H9 (cell line): ENCODE results near the gene THSD4. TPM values are rescaled to one million over a fixed set of nuclear protein-coding genes. Genes with fewer than 3 reads are reported as not detected.
"Not testable (repeated sequence)": the region's sequence is repeated elsewhere in the genome, so short reads cannot be mapped to it uniquely, and the experiment has no call there.

Experiments
- DNase-seq: peaks from one replicate; pipeline ENCODE4 v3.0.0-alpha.2; 2017
- H2AFZ ChIP-seq: one replicate; pipeline ENCODE4 v1.6.1; 2013; ENCODE audit warnings: mild to moderate bottlenecking, low read length, control low read depth, moderate library complexity
- H2AK5ac ChIP-seq: 2 replicates; pipeline ENCODE4 v1.6.1; 2013; ENCODE audit warnings: low read length, control low read depth, mixed read lengths; ENCODE audit not compliant: insufficient read length
- H2BK120ac ChIP-seq: one replicate; pipeline ENCODE4 v1.6.1; 2013; ENCODE audit warnings: low read depth, mild to moderate bottlenecking, low read length, control low read depth, inconsistent platforms; ENCODE audit not compliant: poor library complexity, severe bottlenecking
- H2BK12ac ChIP-seq: 2 replicates; pipeline ENCODE4 v1.6.1; 2013; ENCODE audit warnings: low read length, control low read depth, mixed read lengths, low read depth; ENCODE audit not compliant: insufficient read length
- H2BK15ac ChIP-seq: 2 replicates; pipeline ENCODE4 v1.6.1; 2013; ENCODE audit warnings: low read depth, low read length, control low read depth
- H2BK20ac ChIP-seq: one replicate; pipeline ENCODE4 v1.6.1; 2013; ENCODE audit warnings: low read depth, mild to moderate bottlenecking, low read length, control low read depth, inconsistent platforms; ENCODE audit not compliant: poor library complexity, severe bottlenecking
- H2BK5ac ChIP-seq: 2 replicates; pipeline ENCODE4 v1.6.1; 2013; ENCODE audit warnings: low read length, control low read depth, mixed read lengths; ENCODE audit not compliant: insufficient read length
- H3K14ac ChIP-seq: 2 replicates; pipeline ENCODE4 v1.6.1; 2013; ENCODE audit warnings: low read length, control low read depth; ENCODE audit not compliant: insufficient read depth
- H3K18ac ChIP-seq: 2 replicates; pipeline ENCODE4 v1.6.1; 2013; ENCODE audit warnings: low read depth, mild to moderate bottlenecking, mixed read lengths, low read length, control low read depth; ENCODE audit not compliant: insufficient read length
- H3K23ac ChIP-seq: 2 replicates; pipeline ENCODE4 v1.6.1; 2013; ENCODE audit warnings: low read length, control low read depth, mixed read lengths, low read depth; ENCODE audit not compliant: insufficient read length
- H3K23me2 ChIP-seq: 2 replicates; pipeline ENCODE4 v1.6.1; 2013; ENCODE audit warnings: low read depth, mild to moderate bottlenecking, mixed read lengths, low read length, control low read depth; ENCODE audit not compliant: insufficient read length, poor library complexity, severe bottlenecking
- H3K27ac ChIP-seq: 2 replicates; pipeline ENCODE4 v1.5.1; 2013; ENCODE audit warnings: low read length, control low read depth, mixed read lengths, low read depth; ENCODE audit not compliant: insufficient read length
- H3K27me3 ChIP-seq: 2 replicates; pipeline ENCODE4 v1.6.1; 2013; ENCODE audit warnings: low read length, control low read depth, inconsistent platforms; ENCODE audit not compliant: insufficient read depth
- H3K4ac ChIP-seq: 2 replicates; pipeline ENCODE4 v1.6.1; 2013; ENCODE audit warnings: low read depth, mild to moderate bottlenecking, control low read depth, inconsistent platforms, low read length, moderate library complexity
- H3K4me1 ChIP-seq: 2 replicates; pipeline ENCODE4 v1.6.1; 2013; ENCODE audit warnings: low read length, control low read depth, inconsistent platforms; ENCODE audit not compliant: insufficient read depth
- H3K4me2 ChIP-seq: 2 replicates; pipeline ENCODE4 v1.6.1; 2013; ENCODE audit warnings: low read length, control low read depth, mixed read lengths; ENCODE audit not compliant: insufficient read length, insufficient read depth
- H3K56ac ChIP-seq: 2 replicates; pipeline ENCODE4 v1.6.1; 2013; ENCODE audit warnings: low read depth, mild to moderate bottlenecking, mixed read lengths, low read length, control low read depth; ENCODE audit not compliant: insufficient read length
- H3K79me1 ChIP-seq: 2 replicates; pipeline ENCODE4 v1.6.1; 2013; ENCODE audit warnings: low read depth, mild to moderate bottlenecking, moderate library complexity, low read length, control low read depth, inconsistent platforms; ENCODE audit not compliant: insufficient read depth, poor library complexity, severe bottlenecking
- H3K79me2 ChIP-seq: 2 replicates; pipeline ENCODE4 v1.6.1; 2013; ENCODE audit warnings: low read length, control low read depth, inconsistent platforms; ENCODE audit not compliant: insufficient read depth
- H3K9ac ChIP-seq: 2 replicates; pipeline ENCODE4 v1.6.1; 2013; ENCODE audit warnings: low read length, control low read depth, mixed read lengths; ENCODE audit not compliant: insufficient read length; ENCODE audit errors: extremely low read depth
- H3K9me3 ChIP-seq: one replicate; pipeline ENCODE4 v1.6.1; 2013; ENCODE audit warnings: low read depth, low read length, inconsistent platforms; ENCODE audit not compliant: control insufficient read depth
- H3T11ph ChIP-seq: one replicate; pipeline ENCODE4 v1.6.1; 2013; ENCODE audit warnings: mild to moderate bottlenecking, low read length, control low read depth, inconsistent platforms
- H4K20me1 ChIP-seq: one replicate; pipeline ENCODE4 v1.6.1; 2013; ENCODE audit not compliant: control insufficient read depth, insufficient read length, insufficient read depth
- H4K5ac ChIP-seq: 2 replicates; pipeline ENCODE4 v1.6.1; 2013; ENCODE audit warnings: low read depth, mild to moderate bottlenecking, mixed read lengths, low read length, control low read depth; ENCODE audit not compliant: insufficient read length
- H4K8ac ChIP-seq: replicated peaks from 2 replicates; pipeline ENCODE4 v1.6.1; 2013; ENCODE audit warnings: low read length, control low read depth, mixed read lengths, low read depth; ENCODE audit not compliant: insufficient read length
- H4K91ac ChIP-seq: 2 replicates; pipeline ENCODE4 v1.6.1; 2013; ENCODE audit warnings: low read depth, mild to moderate bottlenecking, moderate library complexity, mixed read lengths, low read length, control low read depth; ENCODE audit not compliant: insufficient read length
- H3K27ac Mint-ChIP-seq, 3 experiments: 2 replicates in 2 of 3; 3 replicates in 1 of 3; pipeline ENCODE4 v1.8.0; 2020 to 2021; ENCODE audit warnings: mixed read lengths in 3 of 3, mild to moderate bottlenecking in 1 of 3, moderate library complexity in 1 of 3
- H3K27me3 Mint-ChIP-seq: 2 replicates; pipeline ENCODE4 v1.8.0; 2021; ENCODE audit warnings: low read depth, mild to moderate bottlenecking, moderate library complexity, mixed read lengths
- H3K36me3 Mint-ChIP-seq, 3 experiments: 2 replicates in 2 of 3; 3 replicates in 1 of 3; pipeline ENCODE4 v1.8.0; 2020 to 2021; ENCODE audit warnings: low read depth in 3 of 3, mixed read lengths in 3 of 3; ENCODE audit not compliant: insufficient read depth in 1 of 3
- H3K4me1 Mint-ChIP-seq, 2 experiments: 2 replicates each; pipeline ENCODE4 v1.8.0; 2020; ENCODE audit warnings: mixed read lengths in 2 of 2
- H3K4me3 Mint-ChIP-seq, 2 experiments: 2 replicates in 1 of 2; 3 replicates in 1 of 2; pipeline ENCODE4 v1.8.0; 2020 to 2021; ENCODE audit warnings: mild to moderate bottlenecking in 2 of 2, mixed read lengths in 2 of 2, moderate library complexity in 1 of 2
- H3K9me3 Mint-ChIP-seq, 2 experiments: 2 replicates in 1 of 2; 3 replicates in 1 of 2; pipeline ENCODE4 v1.8.0; 2020; ENCODE audit warnings: mild to moderate bottlenecking in 2 of 2, mixed read lengths in 2 of 2, moderate library complexity in 1 of 2
- CTCF ChIP-seq: fragments of 200-600 bp; sonication (generic); conservative IDR thresholded peaks from 3 replicates; pipeline ENCODE4 v1.8.0; 2021; ENCODE audit warnings: antibody characterized with exemption, mild to moderate bottlenecking
- WGBS: extraction: QIAGEN DNeasy Blood & Tissue Kit; methylation state at CpG from one replicate; pipeline ENCODE4 v1.1.7; 2013; ENCODE audit warnings: missing lambda C conversion rate, low lambda C conversion rate, mixed read lengths; ENCODE audit not compliant: insufficient read length; ENCODE audit errors: extremely low coverage; 5-methylcytosine and 5-hydroxymethylcytosine counted together
- total RNA-seq: library from RNA; stranded (reverse); gene quantifications from 2 replicates; pipeline ENCODE4 v1.2.1, GENCODE V29; 2021

THSD4 gene
- total RNA-seq, 1 experiment from 2014 or later, result 5.5 TPM

GRCh38 chr15:71669688-71670087 lies 554.4 kb downstream of the THSD4 start:
- Mint-ChIP-seq H3K4me1 (no peaks in the 10 kb centered on the region), H3K27me3 (peaks cover 3% of the 10 kb centered on the region), H3K27ac (no peak overlapping the region), H3K9me3 (peaks cover 8% of the 10 kb centered on the region in 2 experiments; a peak in 4 of 5 replicates), H3K4me3 (no peak overlapping the region), H3K36me3 (peaks cover 0 to 5% (median 0%) of the 10 kb centered on the region in 3 experiments; a peak in 2 of 7 replicates)
- no peaks in the 10 kb centered on the region for H4K20me1 ChIP-seq
- no peak overlapping the region for H2BK12ac ChIP-seq
- no peak overlapping the region for H3K56ac ChIP-seq
- H4K5ac ChIP-seq, result no peak overlapping the region
- TF ChIP-seq CTCF, result no peak
- H3K4me1 ChIP-seq, result no peaks in the 10 kb centered on the region
- H3T11ph ChIP-seq, result no peak overlapping the region
- no peak overlapping the region for H2BK5ac ChIP-seq
- no peak overlapping the region for H4K91ac ChIP-seq
- no peak overlapping the region for H2BK20ac ChIP-seq
- H3K9ac ChIP-seq, result no peak overlapping the region
- H4K8ac ChIP-seq, result no peak overlapping the region
- WGBS, result no CpG with 5 or more reads among the region's 4 CpGs
- no peaks in the 10 kb centered on the region for H3K9me3 ChIP-seq
- H3K27me3 ChIP-seq, result no peaks in the 10 kb centered on the region
- H3K79me2 ChIP-seq, result no peaks in the 10 kb centered on the region
- H3K23me2 ChIP-seq, result no peaks in the 10 kb centered on the region
- H3K14ac ChIP-seq, result no peak overlapping the region
- no peak overlapping the region for H2AFZ ChIP-seq
- DNase-seq, result no peak
- H3K23ac ChIP-seq, result no peak overlapping the region
- H3K4me2 ChIP-seq, result no peak overlapping the region
- no peak overlapping the region for H3K27ac ChIP-seq
- H2AK5ac ChIP-seq, result no peak overlapping the region
- no peak overlapping the region for H2BK15ac ChIP-seq
- H3K79me1 ChIP-seq, result no peaks in the 10 kb centered on the region
- H3K18ac ChIP-seq, result no peak overlapping the region
- H2BK120ac ChIP-seq, result no peak overlapping the region
- H3K4ac ChIP-seq, result no peak overlapping the region

- H3K79me1 ChIP-seq, H3T11ph ChIP-seq, H3K9me3 ChIP-seq, H3K4me2 ChIP-seq, H3K23ac ChIP-seq, H3K27ac Mint-ChIP-seq, H3K9me3 Mint-ChIP-seq, H3K23me2 ChIP-seq, H3K36me3 Mint-ChIP-seq, H4K8ac ChIP-seq, H4K91ac ChIP-seq, H4K5ac ChIP-seq, H2AK5ac ChIP-seq, H3K4me3 Mint-ChIP-seq, H3K79me2 ChIP-seq, H2BK12ac ChIP-seq, H2BK15ac ChIP-seq, H4K20me1 ChIP-seq, H3K56ac ChIP-seq, H3K27me3 ChIP-seq, DNase-seq, H2BK20ac ChIP-seq, H2AFZ ChIP-seq, H3K4me1 ChIP-seq, H3K27ac ChIP-seq, H3K4ac ChIP-seq, H2BK120ac ChIP-seq, H3K9ac ChIP-seq, H3K14ac ChIP-seq, H3K18ac ChIP-seq, H3K4me1 Mint-ChIP-seq, H3K27me3 Mint-ChIP-seq, H2BK5ac ChIP-seq: not testable (repeated sequence)
- no CpG with 5 or more reads among the region's 3 CpGs for WGBS
These were observed 555.0 kb downstream of the THSD4 start for GRCh38 chr15:71670222-71670621.
